Activated naive CD8-positive, alpha-beta T cell (primary cell): Measurements from ENCODE around the gene CTLA4.
A peak's percentile ranks its signal among the peaks of the same experiment; 100 is the strongest.

ENCODE experiments used
- H3K27ac Mint-ChIP-seq: one replicate; pipeline ENCODE4 v1.8.0; 2021; ENCODE audit warnings: mixed read lengths
- H3K27me3 Mint-ChIP-seq: one replicate; pipeline ENCODE4 v1.8.0; 2021; ENCODE audit warnings: mixed read lengths
- H3K36me3 Mint-ChIP-seq: one replicate; pipeline ENCODE4 v1.8.0; 2021; ENCODE audit warnings: mixed read lengths
- H3K4me1 Mint-ChIP-seq: one replicate; pipeline ENCODE4 v1.8.0; 2021; ENCODE audit warnings: low read depth, mixed read lengths
- H3K4me3 Mint-ChIP-seq: one replicate; pipeline ENCODE4 v1.8.0; 2021; ENCODE audit warnings: mild to moderate bottlenecking, mixed read lengths
- H3K9me3 Mint-ChIP-seq: one replicate; pipeline ENCODE4 v1.8.0; 2021; ENCODE audit warnings: low read depth, mixed read lengths

The CTLA4 gene

DNA sequence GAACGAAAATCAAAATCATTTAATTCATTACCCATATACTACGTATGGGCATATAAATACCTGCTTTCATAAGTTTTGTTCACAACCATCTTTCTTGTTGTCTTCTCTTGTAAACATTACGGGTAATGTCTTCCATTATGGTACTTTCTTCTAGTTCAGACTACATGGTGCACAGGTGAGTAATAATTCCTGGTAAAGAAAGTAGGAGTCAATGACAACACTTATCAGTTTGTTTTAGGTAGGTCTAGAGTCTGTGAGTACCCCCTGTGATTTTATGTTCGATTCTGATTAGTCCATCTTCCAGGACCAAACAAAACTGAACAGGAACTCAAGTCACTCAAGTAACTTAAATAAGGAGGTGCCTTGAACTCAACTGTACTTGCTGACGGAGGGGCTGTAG, 25.2 kb upstream of the CTLA4 start:
- Mint-ChIP-seq H3K4me1 (no peaks in the 10 kb centered on the region), H3K27ac (no peak overlapping the region), H3K4me3 (no peak overlapping the region), H3K36me3 (no peaks in the 10 kb centered on the region), H3K9me3 (no peaks in the 10 kb centered on the region), H3K27me3 (no peaks in the 10 kb centered on the region)

DNA sequence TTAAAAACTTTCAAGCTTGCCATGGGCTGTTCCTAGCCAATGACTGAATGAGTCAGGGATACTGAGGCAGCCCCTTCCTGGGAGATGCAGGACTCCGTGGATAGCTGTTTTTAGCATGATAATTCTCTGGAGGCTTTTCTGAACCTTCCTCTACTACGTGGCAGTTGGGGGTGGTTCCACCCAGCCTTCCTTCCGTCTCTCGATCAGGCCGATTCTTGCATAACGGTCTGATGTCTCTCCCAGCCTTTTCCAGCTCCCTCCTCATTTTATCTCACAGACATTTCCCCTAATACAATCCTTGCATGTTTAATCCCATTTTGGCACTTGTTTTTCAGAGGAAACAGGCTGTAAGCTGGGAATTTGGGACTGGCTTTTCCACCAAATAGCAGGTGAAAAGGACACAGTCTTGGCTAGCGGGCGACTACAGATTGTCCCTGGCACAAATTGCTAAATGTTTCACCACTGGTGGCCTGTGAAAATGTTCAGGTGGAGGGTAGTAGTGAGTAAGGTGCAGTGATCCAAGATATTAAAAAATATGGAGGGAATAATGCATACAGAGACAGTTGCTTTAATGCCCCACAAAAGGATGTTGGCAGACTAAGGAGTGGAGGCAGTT, 21.0 kb upstream of the CTLA4 start:
- peaks cover 3% of the 10 kb centered on the region for H3K9me3 Mint-ChIP-seq
- H3K4me1 Mint-ChIP-seq: no peaks in the 10 kb centered on the region
- H3K27me3 Mint-ChIP-seq: no peaks in the 10 kb centered on the region
- no peak overlapping the region for H3K4me3 Mint-ChIP-seq
- peaks cover 3% of the 10 kb centered on the region for H3K36me3 Mint-ChIP-seq
- no peak overlapping the region for H3K27ac Mint-ChIP-seq

DNA sequence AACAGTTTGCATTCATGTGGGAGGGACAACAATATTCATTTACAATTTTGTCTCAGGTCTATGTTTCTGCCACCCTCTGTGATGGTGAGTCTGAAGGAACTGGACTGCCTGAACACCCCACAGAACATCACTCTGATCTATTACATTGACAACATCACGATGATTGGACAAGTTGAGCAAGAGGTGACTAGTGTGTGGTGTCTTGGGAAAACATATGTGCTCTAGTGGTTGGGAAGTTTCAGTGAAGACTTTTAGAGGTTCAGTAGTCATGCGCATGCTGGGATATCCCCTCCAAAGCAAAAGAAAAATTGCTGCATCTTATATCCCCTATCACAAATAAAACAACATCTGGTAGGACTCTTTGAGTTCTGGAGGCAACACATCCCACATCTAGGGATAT, 18.6 kb upstream of the CTLA4 start:
- Mint-ChIP-seq H3K4me3 (no peak overlapping the region), H3K27ac (no peak overlapping the region), H3K27me3 (no peaks in the 10 kb centered on the region), H3K4me1 (peaks cover 21% of the 10 kb centered on the region), H3K9me3 (peaks cover 3% of the 10 kb centered on the region), H3K36me3 (peaks cover 3% of the 10 kb centered on the region)

DNA sequence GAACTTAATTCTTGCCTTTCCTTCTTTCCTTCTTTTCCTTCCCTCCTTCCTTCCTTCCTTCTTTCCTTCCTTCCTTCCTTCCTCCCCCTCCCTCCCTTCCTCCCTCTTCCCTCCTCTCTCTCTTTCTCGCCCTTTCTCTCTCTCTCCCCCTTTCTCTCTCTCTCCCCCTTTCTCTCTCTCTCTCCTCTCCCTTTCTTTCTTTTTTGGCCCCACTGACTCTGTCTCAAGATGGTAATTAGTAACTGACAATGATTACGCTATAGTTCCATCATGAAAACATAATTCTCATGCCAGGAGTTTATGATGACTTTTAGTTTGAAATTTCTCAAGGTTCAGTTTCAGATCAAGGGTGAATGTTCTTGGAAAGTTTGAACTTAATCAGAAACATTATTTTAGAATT, 14.8 kb upstream of the CTLA4 start:
- Mint-ChIP-seq H3K27me3 (no peaks in the 10 kb centered on the region), H3K9me3 (peaks cover 3% of the 10 kb centered on the region), H3K36me3 (peaks cover 1% of the 10 kb centered on the region), H3K4me3 (peak overlapping the region; percentile 57), H3K4me1 (peaks cover 42% of the 10 kb centered on the region), H3K27ac (peak overlapping the region; percentile 94)

DNA sequence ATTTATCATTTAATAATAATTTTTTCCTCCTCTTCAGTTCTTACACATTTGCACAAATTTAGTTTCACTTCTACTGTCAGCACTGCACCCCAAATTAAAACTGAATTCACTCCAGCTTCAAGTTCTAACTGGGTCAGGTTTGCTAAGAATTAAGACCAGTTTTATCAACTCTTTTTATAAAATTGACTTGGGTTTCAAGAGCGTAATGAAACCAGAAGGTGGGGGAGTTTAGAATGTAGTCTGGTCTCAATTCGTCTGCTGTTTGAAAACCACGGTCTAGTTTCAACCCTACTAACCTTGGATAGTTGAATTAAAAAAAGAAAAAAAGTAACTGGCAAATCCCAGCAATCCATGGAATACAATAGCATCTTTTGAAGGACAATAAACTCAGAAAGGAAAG, 14.3 kb upstream of the CTLA4 start:
- H3K4me3 Mint-ChIP-seq: peak overlapping the region; percentile 62
- no peaks in the 10 kb centered on the region for H3K27me3 Mint-ChIP-seq
- peaks cover 47% of the 10 kb centered on the region for H3K4me1 Mint-ChIP-seq
- H3K9me3 Mint-ChIP-seq: peaks cover 3% of the 10 kb centered on the region
- no peaks in the 10 kb centered on the region for H3K36me3 Mint-ChIP-seq
- H3K27ac Mint-ChIP-seq: peak overlapping the region; percentile 93

DNA sequence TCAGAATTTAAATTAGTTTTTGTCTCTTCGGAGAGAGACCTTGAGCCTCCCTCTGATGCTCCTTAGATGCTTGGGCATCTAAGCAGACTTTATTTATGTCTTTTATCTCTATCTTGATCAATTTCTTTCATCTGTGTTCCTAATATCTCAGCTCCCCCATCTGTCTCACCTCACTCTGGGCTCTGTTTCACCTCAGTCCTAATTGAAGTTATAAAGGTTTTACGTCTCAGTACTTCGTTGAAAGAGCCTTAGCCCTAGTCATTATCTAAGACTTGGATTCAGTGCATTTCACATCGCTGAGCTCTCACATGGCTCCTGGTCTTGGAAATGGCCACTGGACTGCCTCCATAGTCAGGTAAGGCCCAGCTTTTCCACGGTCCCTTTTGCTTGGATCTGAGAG, 13.8 kb upstream of the CTLA4 start:
- no peaks in the 10 kb centered on the region for H3K27me3 Mint-ChIP-seq
- peak overlapping the region; percentile 62 for H3K4me3 Mint-ChIP-seq
- peaks cover 3% of the 10 kb centered on the region for H3K9me3 Mint-ChIP-seq
- H3K4me1 Mint-ChIP-seq: peaks cover 50% of the 10 kb centered on the region
- H3K27ac Mint-ChIP-seq: peak overlapping the region; percentile 93
- no peaks in the 10 kb centered on the region for H3K36me3 Mint-ChIP-seq

DNA sequence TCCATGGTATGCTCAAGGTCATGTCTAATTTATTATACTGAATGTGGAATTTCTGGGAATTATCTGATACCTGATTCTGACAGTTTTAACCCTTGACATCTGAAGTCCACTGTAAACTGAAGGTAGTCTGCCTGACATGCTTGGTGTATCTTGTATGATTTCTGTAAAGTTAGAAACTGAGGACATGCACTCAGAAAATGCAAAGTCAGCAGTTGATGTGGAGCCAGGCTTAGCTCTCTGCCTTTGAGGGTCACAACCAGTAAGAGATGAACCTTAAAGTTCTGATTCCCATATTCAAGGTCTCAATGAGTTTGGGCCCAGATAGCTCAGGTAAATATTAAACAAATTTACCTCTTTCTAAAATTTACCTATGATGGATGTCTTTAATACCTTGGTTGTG, 12.3 kb upstream of the CTLA4 start:
- no peak overlapping the region for H3K4me3 Mint-ChIP-seq

DNA sequence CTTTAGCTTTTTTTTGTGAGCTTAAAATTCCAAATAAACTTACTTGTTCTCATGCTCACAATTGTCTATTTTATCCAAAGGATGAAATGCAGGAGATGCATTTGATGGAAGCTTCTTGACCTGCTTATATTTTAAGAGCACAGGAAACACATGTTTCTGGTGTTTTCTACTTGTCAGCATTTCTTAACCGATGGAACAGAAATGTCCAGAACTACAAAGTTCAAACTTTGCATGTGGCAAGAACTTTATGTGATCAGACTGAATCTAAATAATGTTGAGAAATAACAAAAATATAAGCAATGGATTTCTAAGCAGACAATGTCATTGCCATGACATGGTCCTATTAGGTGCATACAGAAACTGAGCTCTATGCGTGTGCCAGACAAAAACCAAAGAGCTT, 9.9 kb upstream of the CTLA4 start:
- no peaks in the 10 kb centered on the region for H3K27me3 Mint-ChIP-seq
- peaks cover 76% of the 10 kb centered on the region for H3K4me1 Mint-ChIP-seq
- no peaks in the 10 kb centered on the region for H3K9me3 Mint-ChIP-seq
- H3K4me3 Mint-ChIP-seq: no peak overlapping the region
- no peaks in the 10 kb centered on the region for H3K36me3 Mint-ChIP-seq
- no peak overlapping the region for H3K27ac Mint-ChIP-seq

More for the DNA sequence above, 12.3 kb upstream of the CTLA4 start:
- Mint-ChIP-seq H3K36me3 (no peaks in the 10 kb centered on the region), H3K27me3 (no peaks in the 10 kb centered on the region), H3K27ac (peak overlapping the region; percentile 46), H3K4me1 (peaks cover 65% of the 10 kb centered on the region), H3K9me3 (peaks cover 3% of the 10 kb centered on the region)

DNA sequence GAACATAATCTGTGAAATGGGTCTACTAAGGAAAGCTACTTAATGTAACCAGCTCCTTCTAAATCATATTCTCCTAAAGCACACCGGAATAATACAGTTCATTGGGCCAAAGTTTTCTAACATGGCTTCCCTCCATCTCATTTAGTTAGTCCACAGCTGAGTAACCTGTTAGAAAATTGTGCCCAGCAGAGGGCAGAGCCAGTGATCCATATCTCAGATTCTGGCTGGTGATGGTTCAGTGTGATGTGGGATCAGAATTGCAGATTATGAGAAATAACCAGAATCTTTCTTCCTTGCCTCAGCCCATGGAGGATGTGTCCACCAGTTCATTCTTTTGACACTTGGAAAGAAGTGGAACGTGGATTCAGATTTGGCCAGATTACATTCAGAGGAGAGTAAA, 9.4 kb upstream of the CTLA4 start:
- Mint-ChIP-seq H3K27me3 (no peaks in the 10 kb centered on the region), H3K4me1 (peaks cover 75% of the 10 kb centered on the region), H3K27ac (peak overlapping the region; percentile 19), H3K9me3 (no peaks in the 10 kb centered on the region), H3K36me3 (no peaks in the 10 kb centered on the region), H3K4me3 (no peak overlapping the region)

DNA sequence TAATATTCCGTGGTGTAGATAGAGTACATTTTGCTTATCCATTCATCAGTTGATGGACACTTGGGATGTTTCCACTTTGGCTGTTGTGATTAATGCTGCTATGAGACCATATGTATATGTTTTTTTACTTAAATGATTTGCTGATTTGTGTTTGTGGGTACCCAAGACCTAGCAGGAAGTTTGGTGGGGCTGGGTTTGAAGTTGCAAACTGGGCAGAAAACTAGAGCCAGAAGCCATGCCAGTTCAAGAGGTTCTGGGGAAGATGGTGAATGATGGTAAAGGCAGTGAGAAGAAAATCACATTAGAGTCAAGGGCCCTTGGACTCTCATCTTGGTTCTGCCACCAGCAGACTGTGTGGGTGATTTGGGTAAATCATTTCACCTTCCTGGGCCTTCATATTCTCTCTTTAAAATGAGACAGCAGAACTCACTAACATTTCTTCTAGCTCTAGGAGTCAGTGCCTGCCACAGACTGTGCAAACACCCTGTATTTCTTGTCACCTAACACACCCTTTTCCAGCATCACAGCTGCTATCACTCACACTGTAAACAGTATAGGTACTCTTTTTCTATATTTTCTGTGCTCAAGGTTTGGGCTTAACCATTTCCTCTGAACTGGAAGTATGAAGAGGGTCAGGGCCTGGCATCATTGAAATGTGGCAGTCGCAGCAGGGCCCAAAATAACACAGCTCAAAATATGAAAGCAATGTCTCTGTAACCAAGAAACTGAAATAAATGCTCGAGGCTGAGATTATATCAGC, 8.4 kb upstream of the CTLA4 start:
- no peak overlapping the region for H3K4me3 Mint-ChIP-seq
- H3K27ac Mint-ChIP-seq: peak overlapping the region; percentile 78
- no peaks in the 10 kb centered on the region for H3K36me3 Mint-ChIP-seq
- H3K4me1 Mint-ChIP-seq: peaks cover 67% of the 10 kb centered on the region
- no peaks in the 10 kb centered on the region for H3K27me3 Mint-ChIP-seq
- peaks cover 7% of the 10 kb centered on the region for H3K9me3 Mint-ChIP-seq

DNA sequence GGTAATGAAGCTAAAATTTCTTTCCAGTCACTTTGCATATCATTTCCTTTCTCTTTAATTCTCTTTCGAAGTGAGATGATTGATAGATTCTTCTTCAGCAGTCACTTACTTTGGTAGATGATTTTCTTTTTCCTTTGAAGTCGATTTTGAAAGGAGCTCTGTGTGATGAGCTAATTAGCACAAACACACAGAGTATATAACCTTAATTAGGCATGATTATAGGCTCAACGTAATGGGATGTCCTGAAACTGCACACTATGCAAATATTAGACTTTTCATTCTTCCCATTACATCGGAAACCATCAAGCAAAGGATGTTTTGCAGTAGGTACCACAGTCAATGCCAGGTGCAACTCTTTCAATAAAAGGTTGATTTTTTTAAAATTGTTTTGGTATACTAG, 6.4 kb upstream of the CTLA4 start:
- Mint-ChIP-seq H3K9me3 (peaks cover 12% of the 10 kb centered on the region), H3K27ac (peak overlapping the region; percentile 91), H3K36me3 (peaks cover 7% of the 10 kb centered on the region), H3K4me1 (peaks cover 70% of the 10 kb centered on the region), H3K4me3 (peak overlapping the region; percentile 65), H3K27me3 (no peaks in the 10 kb centered on the region)

DNA sequence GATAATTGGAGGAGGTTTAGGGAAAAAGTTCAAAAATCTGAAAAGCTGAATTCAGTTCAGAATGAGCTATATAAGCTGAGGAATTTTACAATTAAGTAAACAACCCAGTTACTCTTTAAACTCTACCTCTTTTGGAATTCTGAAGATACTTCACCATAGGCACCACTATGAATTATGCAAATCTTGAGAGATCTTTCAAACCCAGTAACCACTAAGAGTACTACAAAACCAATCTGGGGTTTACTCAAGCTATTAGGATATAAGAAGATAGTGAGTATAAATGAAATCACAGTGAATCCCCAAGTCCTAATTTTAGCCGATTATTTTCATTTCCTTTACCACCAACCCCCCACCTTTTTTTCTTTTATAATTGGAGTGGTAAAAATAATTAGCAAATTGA, 6.0 kb upstream of the CTLA4 start:
- H3K4me3 Mint-ChIP-seq: peak overlapping the region; percentile 65

DNA sequence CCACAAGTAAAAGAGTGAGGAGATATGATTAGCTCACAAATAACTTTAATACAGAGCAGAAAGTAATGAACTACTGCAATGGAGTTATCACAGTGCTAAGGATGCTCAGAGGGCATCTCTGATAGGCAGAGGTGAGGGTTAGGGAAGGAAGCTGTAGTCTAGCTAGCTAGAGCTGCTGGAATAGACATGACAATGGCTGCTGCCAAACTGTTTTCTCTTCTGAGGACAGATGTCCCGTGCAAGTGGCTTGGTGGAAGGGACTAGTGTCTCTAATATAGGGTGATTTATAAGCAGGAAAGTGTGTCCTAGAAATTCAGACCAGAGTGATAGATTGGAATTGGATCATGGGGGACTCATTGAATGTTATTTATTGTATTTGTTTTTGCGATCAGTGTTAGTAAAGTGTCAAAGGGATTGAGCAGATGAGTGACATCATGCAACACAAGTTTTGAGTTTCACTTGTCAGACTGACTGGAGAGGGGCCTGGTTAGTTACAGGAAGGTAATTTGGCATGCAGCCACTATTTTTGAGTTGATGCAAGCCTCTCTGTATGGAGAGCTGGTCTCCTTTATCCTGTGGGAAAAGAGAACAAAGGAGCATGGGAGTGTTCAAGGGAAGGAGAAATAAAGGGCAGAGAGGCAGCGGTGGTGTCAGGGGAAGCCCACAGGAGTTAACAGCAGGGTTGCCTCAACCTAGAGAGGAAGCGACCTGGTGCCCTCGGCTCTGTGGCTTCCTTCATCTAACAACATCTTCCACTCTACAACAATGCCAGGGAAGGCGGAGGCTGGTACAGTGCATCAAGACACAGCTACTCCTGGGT, 1.9 kb downstream of the CTLA4 start:
- Mint-ChIP-seq H3K27ac (peak overlapping the region; percentile 99), H3K4me1 (peaks cover 85% of the 10 kb centered on the region), H3K36me3 (peaks cover 24% of the 10 kb centered on the region), H3K9me3 (peaks cover 2% of the 10 kb centered on the region), H3K4me3 (peak overlapping the region; percentile 94), H3K27me3 (no peaks in the 10 kb centered on the region)

More for the DNA sequence above, 6.0 kb upstream of the CTLA4 start:
- H3K36me3 Mint-ChIP-seq: peaks cover 7% of the 10 kb centered on the region
- peak overlapping the region; percentile 91 for H3K27ac Mint-ChIP-seq
- peaks cover 70% of the 10 kb centered on the region for H3K4me1 Mint-ChIP-seq
- peaks cover 12% of the 10 kb centered on the region for H3K9me3 Mint-ChIP-seq
- H3K27me3 Mint-ChIP-seq: no peaks in the 10 kb centered on the region

DNA sequence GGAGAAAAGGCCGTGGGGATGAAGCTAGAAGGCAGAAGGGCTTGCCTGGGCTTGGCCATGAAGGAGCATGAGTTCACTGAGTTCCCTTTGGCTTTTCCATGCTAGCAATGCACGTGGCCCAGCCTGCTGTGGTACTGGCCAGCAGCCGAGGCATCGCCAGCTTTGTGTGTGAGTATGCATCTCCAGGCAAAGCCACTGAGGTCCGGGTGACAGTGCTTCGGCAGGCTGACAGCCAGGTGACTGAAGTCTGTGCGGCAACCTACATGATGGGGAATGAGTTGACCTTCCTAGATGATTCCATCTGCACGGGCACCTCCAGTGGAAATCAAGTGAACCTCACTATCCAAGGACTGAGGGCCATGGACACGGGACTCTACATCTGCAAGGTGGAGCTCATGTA, 2.9 kb downstream of the CTLA4 start:
- Mint-ChIP-seq H3K27ac (peak overlapping the region; percentile 99), H3K4me1 (peaks cover 92% of the 10 kb centered on the region), H3K4me3 (peak overlapping the region; percentile 94), H3K27me3 (no peaks in the 10 kb centered on the region), H3K9me3 (no peaks in the 10 kb centered on the region), H3K36me3 (peaks cover 26% of the 10 kb centered on the region)

DNA sequence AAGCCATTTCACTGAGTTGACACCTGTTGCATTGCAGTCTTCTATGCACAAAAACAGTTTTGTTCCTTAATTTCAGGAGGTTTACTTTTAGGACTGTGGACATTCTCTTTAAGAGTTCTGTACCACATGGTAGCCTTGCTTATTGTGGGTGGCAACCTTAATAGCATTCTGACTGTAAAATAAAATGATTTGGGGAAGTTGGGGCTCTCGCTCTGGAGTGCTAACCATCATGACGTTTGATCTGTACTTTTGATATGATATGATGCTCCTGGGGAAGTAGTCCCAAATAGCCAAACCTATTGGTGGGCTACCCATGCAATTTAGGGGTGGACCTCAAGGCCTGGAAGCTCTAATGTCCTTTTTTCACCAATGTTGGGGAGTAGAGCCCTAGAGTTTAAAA, 3.4 kb downstream of the CTLA4 start:
- Mint-ChIP-seq H3K27ac (peak overlapping the region; percentile 99), H3K27me3 (no peaks in the 10 kb centered on the region), H3K4me3 (peak overlapping the region; percentile 94), H3K36me3 (peaks cover 23% of the 10 kb centered on the region), H3K4me1 (peaks cover 90% of the 10 kb centered on the region), H3K9me3 (no peaks in the 10 kb centered on the region)
